ENCODE measurements around the gene ZNF407.

The ZNF407 gene

GRCh38 chr18:74788657-74789056 is 191.0 kb downstream of the ZNF407 start:
- no CpG with 5 or more reads among the region's 2 CpGs for WGBS, 2 experiments (ENCODE audit: insufficient coverage in 2 of 2)
- peaks cover 13% of the 10 kb centered on the region for H3K4me1 ChIP-seq (ENCODE audit: control insufficient read depth, insufficient read depth, low read length, poor library complexity, severe bottlenecking)
- no peaks in the 10 kb centered on the region for H3K36me3 ChIP-seq (ENCODE audit: control insufficient read depth, insufficient read depth, low read length)
- no peak overlapping the region for H3K27ac ChIP-seq (ENCODE audit: low read depth, low read length, severe bottlenecking)
- no peaks in the 10 kb centered on the region for H3K9me3 ChIP-seq (ENCODE audit: control insufficient read depth, low read length)
- H3K4me3 ChIP-seq (ENCODE audit: extremely low read depth, insufficient read depth, low read length, poor library complexity, severe bottlenecking), result no peak overlapping the region

GRCh38 chr18:74789078-74789477 is 191.4 kb downstream of the ZNF407 start:
- no peaks in the 10 kb centered on the region for H3K36me3 ChIP-seq (ENCODE audit: control insufficient read depth, insufficient read depth, low read length)
- H3K4me3 ChIP-seq (ENCODE audit: extremely low read depth, insufficient read depth, low read length, poor library complexity, severe bottlenecking), result no peak overlapping the region
- H3K4me1 ChIP-seq (ENCODE audit: control insufficient read depth, insufficient read depth, low read length, poor library complexity, severe bottlenecking), result peaks cover 13% of the 10 kb centered on the region
- H3K27ac ChIP-seq (ENCODE audit: low read depth, low read length, severe bottlenecking), result no peak overlapping the region
- H3K9me3 ChIP-seq (ENCODE audit: control insufficient read depth, low read length), result no peaks in the 10 kb centered on the region
- 94 to 95% methylated on average over 7 to 8 of the region's 8 CpGs for WGBS, 2 experiments (ENCODE audit: insufficient coverage in 2 of 2)

- 80 to 82% methylated on average over 1 of the region's 1 CpG for WGBS, 2 experiments (ENCODE audit: insufficient coverage in 2 of 2)
- Histone ChIP-seq H3K4me1 (ENCODE audit: control insufficient read depth, insufficient read depth, low read length, poor library complexity, severe bottlenecking) (peaks cover 13% of the 10 kb centered on the region), H3K36me3 (ENCODE audit: control insufficient read depth, insufficient read depth, low read length) (no peaks in the 10 kb centered on the region), H3K27ac (ENCODE audit: low read depth, low read length, severe bottlenecking) (no peak overlapping the region), H3K9me3 (ENCODE audit: control insufficient read depth, low read length) (no peaks in the 10 kb centered on the region), H3K4me3 (ENCODE audit: extremely low read depth, insufficient read depth, low read length, poor library complexity, severe bottlenecking) (no peak overlapping the region)
Measured at GRCh38 chr18:74790451-74790850, 192.8 kb downstream of the ZNF407 start.

DNA sequence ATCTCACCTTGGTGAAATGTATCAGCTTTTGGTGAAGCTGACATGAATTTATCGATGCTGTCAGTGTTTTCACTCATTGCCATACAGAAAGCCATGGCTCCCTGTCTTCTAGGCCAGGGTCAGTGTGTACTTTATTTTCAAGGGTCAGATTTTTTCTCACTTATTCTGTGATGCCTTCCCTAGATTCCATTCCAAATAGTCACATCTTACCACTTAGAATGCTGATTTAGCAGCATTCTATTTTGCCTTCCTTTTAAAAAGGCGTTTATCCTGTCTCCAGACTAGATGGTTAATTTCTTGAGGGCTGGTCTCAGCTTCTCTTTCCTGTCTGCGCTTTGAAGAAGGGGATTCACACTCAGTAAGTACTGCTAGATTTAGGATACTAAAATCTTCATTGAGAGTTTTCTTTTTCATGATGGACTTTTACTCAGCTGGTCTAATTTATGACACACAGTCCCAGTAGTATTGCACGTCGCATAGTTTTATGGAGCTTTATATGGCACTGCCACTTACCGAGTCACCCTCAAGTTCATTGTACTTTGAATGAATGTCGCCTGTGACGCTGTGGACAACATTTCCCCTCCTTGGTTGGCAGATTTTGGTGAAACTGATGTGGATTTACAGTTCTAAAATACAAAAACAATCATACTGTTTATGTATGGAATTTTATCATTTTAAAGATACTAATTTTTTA is 194.0 kb downstream of the ZNF407 start:
- H3K4me3 ChIP-seq (ENCODE audit: extremely low read depth, insufficient read depth, low read length, poor library complexity, severe bottlenecking), result no peak overlapping the region
- H3K36me3 ChIP-seq (ENCODE audit: control insufficient read depth, insufficient read depth, low read length), result no peaks in the 10 kb centered on the region
- peaks cover 16% of the 10 kb centered on the region for H3K4me1 ChIP-seq (ENCODE audit: control insufficient read depth, insufficient read depth, low read length, poor library complexity, severe bottlenecking)
- no peaks in the 10 kb centered on the region for H3K9me3 ChIP-seq (ENCODE audit: control insufficient read depth, low read length)
- 86 to 100% methylated on average over 2 to 5 of the region's 8 CpGs for WGBS, 2 experiments (ENCODE audit: insufficient coverage in 2 of 2)
- H3K27ac ChIP-seq (ENCODE audit: low read depth, low read length, severe bottlenecking), result peak overlapping the region; percentile 55

- Histone ChIP-seq H3K9me3 (ENCODE audit: control insufficient read depth, low read length) (no peaks in the 10 kb centered on the region), H3K4me1 (ENCODE audit: control insufficient read depth, insufficient read depth, low read length, poor library complexity, severe bottlenecking) (peaks cover 21% of the 10 kb centered on the region), H3K27ac (ENCODE audit: low read depth, low read length, severe bottlenecking) (no peak overlapping the region), H3K4me3 (ENCODE audit: extremely low read depth, insufficient read depth, low read length, poor library complexity, severe bottlenecking) (no peak overlapping the region), H3K36me3 (ENCODE audit: control insufficient read depth, insufficient read depth, low read length) (no peaks in the 10 kb centered on the region)
- 81 to 82% methylated on average over 5 to 6 of the region's 9 CpGs for WGBS, 2 experiments (ENCODE audit: insufficient coverage in 2 of 2)
Measured at GRCh38 chr18:74793746-74794145, 196.1 kb downstream of the ZNF407 start.

DNA sequence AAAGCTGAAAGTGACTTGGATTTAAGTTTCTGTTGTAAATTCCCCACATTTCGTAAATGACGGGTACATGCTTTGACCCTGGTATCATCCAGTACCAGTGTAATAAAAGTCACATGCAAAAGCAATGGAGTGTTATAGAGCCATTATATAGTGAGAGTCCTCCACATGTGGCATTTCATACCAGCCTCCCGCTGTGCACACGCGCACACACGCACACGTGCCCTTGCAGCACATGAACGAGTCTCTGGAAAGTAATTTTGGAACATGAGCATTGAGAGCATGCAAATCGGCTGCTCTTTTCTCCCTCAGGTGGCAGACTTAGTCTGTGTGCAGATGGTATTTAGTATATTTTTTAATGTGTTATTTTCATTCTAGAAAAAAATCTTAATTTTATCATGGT is 198.1 kb downstream of the ZNF407 start:
- Histone ChIP-seq H3K9me3 (ENCODE audit: control insufficient read depth, low read length) (no peaks in the 10 kb centered on the region), H3K36me3 (ENCODE audit: control insufficient read depth, insufficient read depth, low read length) (no peaks in the 10 kb centered on the region), H3K4me3 (ENCODE audit: extremely low read depth, insufficient read depth, low read length, poor library complexity, severe bottlenecking) (no peak overlapping the region), H3K27ac (ENCODE audit: low read depth, low read length, severe bottlenecking) (no peak overlapping the region), H3K4me1 (ENCODE audit: control insufficient read depth, insufficient read depth, low read length, poor library complexity, severe bottlenecking) (peaks cover 21% of the 10 kb centered on the region)
- WGBS, 2 experiments (ENCODE audit: insufficient coverage in 2 of 2), result 96 to 97% methylated on average over 5 to 8 of the region's 9 CpGs

DNA sequence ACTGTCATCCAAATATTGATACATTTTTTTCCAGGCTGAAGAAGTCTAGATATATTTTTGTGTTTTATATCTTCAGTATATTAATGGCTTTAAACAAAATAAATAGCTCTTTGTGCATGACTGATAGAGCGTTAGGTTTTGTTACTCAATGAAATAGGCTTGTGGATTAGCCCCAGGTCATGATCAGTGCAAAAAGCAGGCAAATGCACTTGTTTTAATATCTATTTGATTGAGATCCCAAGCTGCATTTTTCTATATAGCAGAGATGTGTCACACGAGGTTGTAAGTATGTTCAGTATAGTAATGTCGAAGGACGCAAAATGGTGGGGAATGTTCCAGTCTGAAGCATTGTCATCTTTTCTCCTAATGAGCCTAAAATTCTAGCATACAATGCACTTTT is 198.5 kb downstream of the ZNF407 start:
- peak overlapping the region; percentile 60 for H3K27ac ChIP-seq (ENCODE audit: low read depth, low read length, severe bottlenecking)
- peaks cover 21% of the 10 kb centered on the region for H3K4me1 ChIP-seq (ENCODE audit: control insufficient read depth, insufficient read depth, low read length, poor library complexity, severe bottlenecking)
- 50 to 100% methylated on average over 1 of the region's 4 CpGs for whole genome bisulfite sequencing, 2 experiments (ENCODE audit: insufficient coverage in 2 of 2)
- no peaks in the 10 kb centered on the region for H3K9me3 ChIP-seq (ENCODE audit: control insufficient read depth, low read length)
- H3K4me3 ChIP-seq (ENCODE audit: extremely low read depth, insufficient read depth, low read length, poor library complexity, severe bottlenecking), result no peak overlapping the region
- H3K36me3 ChIP-seq (ENCODE audit: control insufficient read depth, insufficient read depth, low read length), result no peaks in the 10 kb centered on the region

- no peaks in the 10 kb centered on the region for H3K36me3 ChIP-seq (ENCODE audit: control insufficient read depth, insufficient read depth, low read length)
- H3K4me1 ChIP-seq (ENCODE audit: control insufficient read depth, insufficient read depth, low read length, poor library complexity, severe bottlenecking), result peaks cover 14% of the 10 kb centered on the region
- H3K4me3 ChIP-seq (ENCODE audit: extremely low read depth, insufficient read depth, low read length, poor library complexity, severe bottlenecking), result no peak overlapping the region
- H3K27ac ChIP-seq (ENCODE audit: low read depth, low read length, severe bottlenecking), result peak overlapping the region; percentile 60
- H3K9me3 ChIP-seq (ENCODE audit: control insufficient read depth, low read length), result no peaks in the 10 kb centered on the region
- 82 to 87% methylated on average over 4 of the region's 7 CpGs for WGBS, 2 experiments (ENCODE audit: insufficient coverage in 2 of 2)
Measured at GRCh38 chr18:74796841-74797576, 199.3 kb downstream of the ZNF407 start.

GRCh38 chr18:74797577-74798151 is 200.0 kb downstream of the ZNF407 start:
- Histone ChIP-seq H3K27ac (ENCODE audit: low read depth, low read length, severe bottlenecking) (peak overlapping the region; percentile 60), H3K4me3 (ENCODE audit: extremely low read depth, insufficient read depth, low read length, poor library complexity, severe bottlenecking) (no peak overlapping the region), H3K36me3 (ENCODE audit: control insufficient read depth, insufficient read depth, low read length) (no peaks in the 10 kb centered on the region), H3K4me1 (ENCODE audit: control insufficient read depth, insufficient read depth, low read length, poor library complexity, severe bottlenecking) (peaks cover 12% of the 10 kb centered on the region), H3K9me3 (ENCODE audit: control insufficient read depth, low read length) (no peaks in the 10 kb centered on the region)
- WGBS, 2 experiments (ENCODE audit: insufficient coverage in 2 of 2), result 83 to 89% methylated on average over 2 to 3 of the region's 6 CpGs

- Histone ChIP-seq H3K4me1 (ENCODE audit: control insufficient read depth, insufficient read depth, low read length, poor library complexity, severe bottlenecking) (peaks cover 8% of the 10 kb centered on the region), H3K36me3 (ENCODE audit: control insufficient read depth, insufficient read depth, low read length) (no peaks in the 10 kb centered on the region), H3K9me3 (ENCODE audit: control insufficient read depth, low read length) (no peaks in the 10 kb centered on the region), H3K4me3 (ENCODE audit: extremely low read depth, insufficient read depth, low read length, poor library complexity, severe bottlenecking) (no peak overlapping the region), H3K27ac (ENCODE audit: low read depth, low read length, severe bottlenecking) (no peak overlapping the region)
- no CpG with 5 or more reads among the region's 2 CpGs for WGBS, 2 experiments (ENCODE audit: insufficient coverage in 2 of 2)
Measured at GRCh38 chr18:74799542-74799941, 201.9 kb downstream of the ZNF407 start.

DNA sequence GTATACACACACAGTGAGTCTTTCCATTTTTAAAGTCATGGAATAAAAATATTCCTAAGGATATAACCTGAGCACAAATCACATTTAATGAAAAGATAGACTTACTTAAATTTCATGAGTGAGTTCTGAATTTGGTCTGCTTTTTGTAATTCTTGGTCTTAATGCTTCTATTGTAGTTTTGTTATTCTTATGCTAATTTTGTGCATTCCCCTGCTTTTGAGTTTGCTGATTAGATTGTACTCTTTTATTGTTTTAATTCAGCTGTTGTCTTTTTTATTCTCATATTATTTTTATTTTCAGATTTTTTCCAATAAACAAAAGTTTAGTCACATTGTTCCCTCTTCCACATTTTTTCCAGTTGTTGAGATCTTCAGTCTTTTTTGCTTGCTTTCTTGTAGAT is 202.4 kb downstream of the ZNF407 start:
- Histone ChIP-seq H3K4me3 (ENCODE audit: extremely low read depth, insufficient read depth, low read length, poor library complexity, severe bottlenecking) (no peak overlapping the region), H3K36me3 (ENCODE audit: control insufficient read depth, insufficient read depth, low read length) (no peaks in the 10 kb centered on the region), H3K9me3 (ENCODE audit: control insufficient read depth, low read length) (no peaks in the 10 kb centered on the region), H3K4me1 (ENCODE audit: control insufficient read depth, insufficient read depth, low read length, poor library complexity, severe bottlenecking) (peaks cover 8% of the 10 kb centered on the region), H3K27ac (ENCODE audit: low read depth, low read length, severe bottlenecking) (no peak overlapping the region)

Measured in mesodermal cell (in vitro differentiated cells).